MM.1S (cell line): ENCODE data around the gene CPNE2.

Experiments used
- DNase-seq: peaks from one replicate; pipeline ENCODE4 v3.0.0-alpha.2; 2015
- H2AFZ ChIP-seq: fragments of 300-600 bp; sonication (generic); 2 replicates; pipeline ENCODE4 v1.6.0; 2016; ENCODE audit warnings: antibody characterized with exemption, low read length
- H3F3A ChIP-seq: fragments of 300-600 bp; sonication (generic); 2 replicates; pipeline ENCODE4 v1.6.1; 2016; ENCODE audit warnings: mild to moderate bottlenecking, antibody characterized with exemption, low read length, moderate library complexity, mixed read lengths; ENCODE audit not compliant: insufficient read depth
- H3K27ac ChIP-seq: fragments of 300-600 bp; sonication (generic); 2 replicates; pipeline ENCODE4 v1.5.1; 2016; ENCODE audit warnings: mild to moderate bottlenecking, low read length
- H3K27me3 ChIP-seq: fragments of 300-600 bp; sonication (generic); replicated peaks from 2 replicates; pipeline ENCODE4 v1.6.0; 2016; ENCODE audit warnings: low read length; ENCODE audit not compliant: insufficient read depth
- H3K36me3 ChIP-seq: fragments of 300-600 bp; sonication (generic); replicated peaks from 2 replicates; pipeline ENCODE4 v1.6.1; 2016; ENCODE audit warnings: mild to moderate bottlenecking, low read length, mixed read lengths; ENCODE audit not compliant: insufficient read depth
- H3K4me1 ChIP-seq: fragments of 300-600 bp; sonication (generic); 2 replicates; pipeline ENCODE4 v1.6.1; 2016; ENCODE audit warnings: low read length, mixed read lengths
- H3K4me2 ChIP-seq: fragments of 300-600 bp; sonication (generic); 2 replicates; pipeline ENCODE4 v1.6.0; 2016; ENCODE audit warnings: low read depth, low read length
- H3K4me3 ChIP-seq: fragments of 300-600 bp; sonication (generic); 2 replicates; pipeline ENCODE4 v1.5.1; 2016; ENCODE audit warnings: low read length, mixed read lengths
- H3K79me2 ChIP-seq: fragments of 300-600 bp; sonication (generic); 2 replicates; pipeline ENCODE4 v1.6.1; 2016; ENCODE audit warnings: mixed run types, low read length, mixed read lengths
- H3K9ac ChIP-seq: fragments of 300-600 bp; sonication (generic); 2 replicates; pipeline ENCODE4 v1.6.1; 2016; ENCODE audit warnings: low read length, mixed read lengths
- H3K9me2 ChIP-seq: fragments of 300-600 bp; sonication (generic); replicated peaks from 2 replicates; pipeline ENCODE4 v1.6.1; 2016; ENCODE audit warnings: mild to moderate bottlenecking, low read length, mixed read lengths; ENCODE audit not compliant: insufficient read depth
- H3K9me3 ChIP-seq: fragments of 300-600 bp; sonication (generic); replicated peaks from 2 replicates; pipeline ENCODE4 v1.6.1; 2016; ENCODE audit warnings: mild to moderate bottlenecking, low read length, mixed read lengths; ENCODE audit not compliant: insufficient read depth
- H4K20me1 ChIP-seq: fragments of 300-600 bp; sonication (generic); 2 replicates; pipeline ENCODE4 v1.6.1; 2016; ENCODE audit warnings: mild to moderate bottlenecking, low read length, moderate library complexity, mixed read lengths; ENCODE audit not compliant: insufficient read depth
- EZH2 ChIP-seq: fragments of 300-600 bp; sonication (generic); optimal IDR thresholded peaks from 2 replicates; pipeline ENCODE3; 2017; ENCODE audit warnings: low read depth, mild to moderate bottlenecking, antibody characterized with exemption, low read length, mixed read lengths
- EZH2phosphoT487 ChIP-seq: fragments of 300-600 bp; sonication (generic); IDR thresholded peaks from 2 replicates; pipeline ENCODE4 v1.6.1; 2018; ENCODE audit warnings: antibody characterized with exemption, low read length
- TF ChIP-seq, protein P1 (sequence below): fragments of 300-600 bp; sonication (generic); IDR thresholded peaks from 2 replicates; pipeline ENCODE4 v1.5.1; 2016; ENCODE audit warnings: antibody characterized with exemption, low read length, mixed read lengths

Gene CPNE2

DNA sequence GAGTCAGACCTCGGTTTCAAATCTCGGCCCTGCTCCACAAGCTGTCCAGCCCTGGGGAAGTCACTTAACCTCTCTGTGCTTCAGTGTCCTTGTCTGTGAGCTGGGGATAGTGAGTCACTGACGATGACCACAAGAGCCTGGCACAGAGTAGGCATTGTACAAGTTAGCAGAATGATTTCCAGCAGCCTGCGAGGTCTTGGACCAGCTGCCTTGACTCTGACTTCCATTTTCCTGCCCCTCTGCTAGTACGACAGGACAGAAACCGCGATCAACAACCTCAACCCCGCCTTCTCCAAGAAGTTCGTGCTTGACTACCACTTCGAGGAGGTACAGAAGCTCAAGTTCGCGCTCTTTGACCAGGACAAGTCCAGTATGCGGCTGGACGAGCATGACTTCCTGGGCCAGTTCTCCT lies 20.7 kb downstream of the CPNE2 start:
- Histone ChIP-seq H3K9ac (no peak overlapping the region), H2AFZ (no peak overlapping the region), H3K9me2 (no peaks in the 10 kb centered on the region), H3K79me2 (no peaks in the 10 kb centered on the region), H3K4me1 (peaks cover 4% of the 10 kb centered on the region; the same call in 1 of the 2 replicates), H3K4me3 (no peak overlapping the region), H3K36me3 (no peaks in the 10 kb centered on the region), H3K27me3 (no peaks in the 10 kb centered on the region), H3K4me2 (no peak overlapping the region), H3F3A (no peaks in the 10 kb centered on the region), H3K9me3 (no peaks in the 10 kb centered on the region), H3K27ac (no peak overlapping the region), H4K20me1 (no peaks in the 10 kb centered on the region)
- DNase-seq, result no peak
- no peak for TF ChIP-seq EZH2
- TF ChIP-seq, protein P1, sequence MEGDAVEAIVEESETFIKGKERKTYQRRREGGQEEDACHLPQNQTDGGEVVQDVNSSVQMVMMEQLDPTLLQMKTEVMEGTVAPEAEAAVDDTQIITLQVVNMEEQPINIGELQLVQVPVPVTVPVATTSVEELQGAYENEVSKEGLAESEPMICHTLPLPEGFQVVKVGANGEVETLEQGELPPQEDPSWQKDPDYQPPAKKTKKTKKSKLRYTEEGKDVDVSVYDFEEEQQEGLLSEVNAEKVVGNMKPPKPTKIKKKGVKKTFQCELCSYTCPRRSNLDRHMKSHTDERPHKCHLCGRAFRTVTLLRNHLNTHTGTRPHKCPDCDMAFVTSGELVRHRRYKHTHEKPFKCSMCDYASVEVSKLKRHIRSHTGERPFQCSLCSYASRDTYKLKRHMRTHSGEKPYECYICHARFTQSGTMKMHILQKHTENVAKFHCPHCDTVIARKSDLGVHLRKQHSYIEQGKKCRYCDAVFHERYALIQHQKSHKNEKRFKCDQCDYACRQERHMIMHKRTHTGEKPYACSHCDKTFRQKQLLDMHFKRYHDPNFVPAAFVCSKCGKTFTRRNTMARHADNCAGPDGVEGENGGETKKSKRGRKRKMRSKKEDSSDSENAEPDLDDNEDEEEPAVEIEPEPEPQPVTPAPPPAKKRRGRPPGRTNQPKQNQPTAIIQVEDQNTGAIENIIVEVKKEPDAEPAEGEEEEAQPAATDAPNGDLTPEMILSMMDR, result no peak
- TF ChIP-seq EZH2phosphoT487, result no peak

DNA sequence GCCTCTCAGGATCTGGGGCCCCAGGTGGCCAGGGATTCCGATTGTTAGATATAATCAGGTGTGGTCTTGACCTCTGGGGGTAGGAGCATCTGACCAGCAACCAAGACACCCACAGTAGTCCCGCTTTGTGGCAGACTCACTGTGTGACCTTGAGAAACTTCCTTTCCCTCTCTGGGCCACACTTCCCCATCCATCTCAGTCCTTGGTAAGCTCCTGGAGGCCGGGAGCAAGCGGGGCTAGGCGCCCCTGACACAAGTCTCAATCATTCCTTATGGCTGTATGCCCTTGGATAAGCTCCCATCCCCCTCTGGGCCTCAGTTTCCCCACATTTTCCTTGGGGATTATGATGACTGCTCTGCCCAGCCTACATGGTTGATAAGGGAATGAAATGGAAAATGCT lies 21.3 kb downstream of the CPNE2 start:
- no peak overlapping the region for H2AFZ ChIP-seq
- H3K4me3 ChIP-seq, result no peak overlapping the region
- no peak for DNase-seq
- H3K36me3 ChIP-seq, result no peaks in the 10 kb centered on the region
- no peaks in the 10 kb centered on the region for H3F3A ChIP-seq
- H3K9me3 ChIP-seq, result no peaks in the 10 kb centered on the region
- no peak overlapping the region for H3K27ac ChIP-seq
- H3K79me2 ChIP-seq, result no peaks in the 10 kb centered on the region
- no peaks in the 10 kb centered on the region for H3K9me2 ChIP-seq
- H3K4me1 ChIP-seq, result peaks cover 4% of the 10 kb centered on the region; the same call in 1 of the 2 replicates
- H3K9ac ChIP-seq, result no peak overlapping the region
- H3K4me2 ChIP-seq, result no peak overlapping the region
- H4K20me1 ChIP-seq, result no peaks in the 10 kb centered on the region
- TF ChIP-seq, protein P1, result no peak
- no peak for TF ChIP-seq EZH2
- no peak for TF ChIP-seq EZH2phosphoT487
- H3K27me3 ChIP-seq, result no peaks in the 10 kb centered on the region

DNA sequence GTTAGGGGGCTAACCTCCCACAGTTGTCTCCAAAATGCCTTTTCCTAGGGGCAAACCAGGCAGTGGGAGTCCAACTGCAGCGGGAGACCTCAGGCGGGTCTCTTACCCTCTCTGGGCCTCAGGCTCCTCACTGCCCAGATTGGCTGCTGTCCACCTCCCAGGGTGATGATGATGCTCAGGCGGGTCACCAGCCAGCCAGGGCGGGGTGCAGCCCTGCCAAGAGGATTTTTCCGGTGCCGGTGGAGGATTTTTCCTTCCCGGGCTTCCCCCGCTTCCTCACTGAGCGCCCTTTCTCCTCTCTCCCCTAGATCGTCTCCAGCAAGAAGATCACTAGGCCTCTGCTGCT lies 22.8 kb downstream of the CPNE2 start:
- Histone ChIP-seq H3K9me3 (no peaks in the 10 kb centered on the region), H3K9ac (no peak overlapping the region), H3K36me3 (no peaks in the 10 kb centered on the region), H3K4me3 (no peak overlapping the region), H3K79me2 (no peaks in the 10 kb centered on the region), H3K4me1 (peaks cover 4% of the 10 kb centered on the region; the same call in 1 of the 2 replicates), H3K27ac (no peak overlapping the region), H4K20me1 (no peaks in the 10 kb centered on the region), H3K9me2 (no peaks in the 10 kb centered on the region), H3F3A (no peaks in the 10 kb centered on the region), H3K4me2 (no peak overlapping the region), H2AFZ (no peak overlapping the region), H3K27me3 (no peaks in the 10 kb centered on the region)
- TF ChIP-seq EZH2phosphoT487, result no peak
- TF ChIP-seq, protein P1, result no peak
- TF ChIP-seq EZH2, result no peak
- DNase-seq, result no peak
